ENCODE data around the gene AOC3. TPM values are rescaled to one million over a fixed set of nuclear protein-coding genes. Genes with fewer than 3 reads are reported as not detected.

The AOC3 gene
- total and polyA plus RNA-seq, 2 of the 4 experiments (the other 2 are of a cell fraction), result 0.17 TPM; not detected in 1

DNA sequence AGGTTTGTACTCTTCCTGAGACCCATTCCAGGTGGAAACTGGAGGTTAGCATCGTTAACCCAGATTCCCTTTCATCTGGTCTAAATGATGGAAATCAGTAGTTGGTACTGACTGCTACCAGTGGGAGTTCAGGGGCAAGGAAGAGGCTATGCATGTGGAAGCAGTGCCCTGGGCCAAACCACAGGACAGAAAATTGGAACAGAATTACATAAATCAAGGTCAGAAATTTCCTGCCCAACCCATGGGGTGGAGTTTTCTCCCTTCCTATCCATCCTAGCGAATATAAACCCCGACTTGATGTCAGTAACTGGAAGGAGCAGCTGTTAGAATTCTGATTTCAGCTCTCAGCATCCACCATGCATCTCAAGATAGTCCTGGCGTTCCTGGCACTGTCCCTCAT, 6.7 kb upstream of the AOC3 start, which contains the start of gene AOC2:
TSS of gene AOC2 (plus strand) at position 310 of the 400 bp plus-strand sequence. CDS start at position 357, 47 bp downstream.
- Histone ChIP-seq H3K4ac (ENCODE audit: low read depth, low read length) (no peak within 1 kb of the TSS), H4K20me1 (ENCODE audit: insufficient read depth, low read length) (peaks cover 19% of the 10 kb centered on the region), H3K14ac (replicated peaks; ENCODE audit: low read depth, low read length) (no peak within 1 kb of the TSS), H3K9me1 (ENCODE audit: insufficient read depth, low read length) (peaks cover 3% of the 10 kb centered on the region; the same call in 1 of the 2 replicates), H3K23ac (ENCODE audit: low read depth, low read length) (no peak within 1 kb of the TSS), H2AK9ac (replicated peaks; ENCODE audit: low read depth, low read length, poor library complexity) (no peak within 1 kb of the TSS), H3K4me2 (ENCODE audit: low read depth, low read length) (no peak within 1 kb of the TSS), H3K79me1 (ENCODE audit: low read depth in 1 of 2, low read length in 2 of 2) (peaks cover 9 to 12% of the 10 kb centered on the region in 2 experiments; a peak in 3 of 4 replicates), H2BK5ac (ENCODE audit: low read depth, low read length, poor library complexity, severe bottlenecking) (no peak within 1 kb of the TSS), H4K5ac (ENCODE audit: low read depth, low read length) (no peak within 1 kb of the TSS), H3K9me3 (ENCODE audit: control insufficient read depth, insufficient read depth, low read length) (no peaks in the 10 kb centered on the region), H2BK120ac (ENCODE audit: low read depth, low read length) (no peak within 1 kb of the TSS), H3K27me3 (ENCODE audit: control insufficient read depth, insufficient read depth, low read length) (no peaks in the 10 kb centered on the region), H3K27ac (ENCODE audit: insufficient read depth, low read length) (no peak within 1 kb of the TSS), H4K91ac (ENCODE audit: insufficient read depth, low read depth, low read length) (no peak within 1 kb of the TSS), H3K4me1 (ENCODE audit: control insufficient read depth, insufficient read depth, low read length) (no peaks in the 10 kb centered on the region), H3K18ac (ENCODE audit: low read depth, low read length) (no peak within 1 kb of the TSS), H3K56ac (ENCODE audit: extremely low read depth, insufficient read depth, low read length) (no peak within 1 kb of the TSS), H2BK15ac (ENCODE audit: low read depth, low read length) (no peak within 1 kb of the TSS; the same call in 2 of the 3 replicates), H2AFZ (replicated peaks; ENCODE audit: low read length, poor library complexity) (no peak within 1 kb of the TSS), H3K4me3 (ENCODE audit: insufficient read depth, low read depth, low read length) (no peak within 1 kb of the TSS), H3K36me3 (ENCODE audit: control insufficient read depth, insufficient read depth, low read length) (peaks cover 41% of the 10 kb centered on the region), H2AK5ac (ENCODE audit: low read depth, low read length) (no peak within 1 kb of the TSS), H3K9ac (ENCODE audit: low read depth, low read length) (no peak within 1 kb of the TSS), H4K8ac (ENCODE audit: low read depth in 2 of 2, low read length in 2 of 2) (no peak within 1 kb of the TSS), H2BK20ac (ENCODE audit: low read depth, low read length) (no peak within 1 kb of the TSS)
- no CpG with 5 or more reads among the region's 4 CpGs for WGBS, 2 experiments (ENCODE audit: extremely low coverage in 2 of 2, insufficient read length in 1 of 2)
- ChIA-PET POLR2A (ENCODE audit: unreplicated experiment) (no interaction called here), CTCF (interaction anchor here (1.9 kb wide), 1 partner anchor 94 kb away, joined by 8 read pairs; no protein-coding TSS in a partner anchor)
- DNase-seq (no peak), ATAC-seq (ENCODE audit: low read depth) (no peak)
- TF ChIP-seq RCOR1 (IDR thresholded peaks at IDR 0.05; ENCODE audit: insufficient replicate concordance, low read length), result no peak
- intact Hi-C loops (cut with micrococcal nuclease), result loop anchor here (5.0 kb wide), 1 partner anchor 278 kb away; no protein-coding TSS in a partner anchor
- in situ Hi-C loops (cut with MboI; ENCODE audit: low sequenced_read_pairs), result loop anchor here (5.0 kb wide), 1 partner anchor 93 kb away; no protein-coding TSS in a partner anchor
- dilution Hi-C loops (cut with HindIII; ENCODE audit: low sequenced_read_pairs, unreplicated experiment), result no loop called here
- no TSS peak for BruUV-seq (replicated peaks)

Measured in IMR-90 (cell line).